Liver (tissue), 9 donors: ENCODE results near the gene CORO7. TPM values are rescaled to one million over a fixed set of nuclear protein-coding genes. Genes with fewer than 3 reads are reported as not detected.

ENCODE experiments used
- DNase-seq: peaks from one replicate; pipeline ENCODE4 v3.0.0-alpha.2; 2017; ENCODE audit warnings: low spot score
- H3K27ac ChIP-seq, 2 donors: one replicate each; pipeline ENCODE4 v1.7.0; 2013; ENCODE audit warnings: inconsistent platforms in 2 of 2, low read length in 2 of 2, control low read depth in 1 of 2, low read depth in 1 of 2, mild to moderate bottlenecking in 1 of 2
- H3K27me3 ChIP-seq, 4 donors: one replicate each; pipeline versions ENCODE4 v1.6.1 to v1.7.0; 2013; ENCODE audit warnings: low read length in 3 of 4, inconsistent platforms in 1 of 4, mild to moderate bottlenecking in 1 of 4, moderate library complexity in 1 of 4; ENCODE audit not compliant: control insufficient read depth in 4 of 4, insufficient read depth in 4 of 4
- H3K36me3 ChIP-seq, 4 donors: one replicate each; pipeline versions ENCODE4 v1.6.1 to v1.7.0; 2013; ENCODE audit warnings: low read length in 3 of 4, mild to moderate bottlenecking in 3 of 4, low read depth in 1 of 4, moderate library complexity in 1 of 4; ENCODE audit not compliant: control insufficient read depth in 4 of 4, insufficient read depth in 3 of 4
- H3K4me1 ChIP-seq, 4 donors: one replicate each; pipeline versions ENCODE4 v1.6.1 to v1.7.0; 2013; ENCODE audit warnings: low read length in 3 of 4, mild to moderate bottlenecking in 3 of 4, moderate library complexity in 1 of 4; ENCODE audit not compliant: control insufficient read depth in 4 of 4, insufficient read depth in 4 of 4
- H3K4me3 ChIP-seq, 3 donors: one replicate each; pipeline versions ENCODE4 v1.6.1 to v1.7.0; 2013; ENCODE audit warnings: low read length in 3 of 3, control low read depth in 1 of 3, low read depth in 1 of 3, mild to moderate bottlenecking in 1 of 3
- H3K9ac ChIP-seq, 2 donors: one replicate each; pipeline ENCODE4 v1.7.0; 2013; ENCODE audit warnings: low read length in 2 of 2, mild to moderate bottlenecking in 2 of 2, moderate library complexity in 2 of 2, control low read depth in 1 of 2, low read depth in 1 of 2
- H3K9me3 ChIP-seq, 4 donors: one replicate each; pipeline versions ENCODE4 v1.6.1 to v1.7.0; 2013; ENCODE audit warnings: low read length in 3 of 4; ENCODE audit not compliant: control insufficient read depth in 4 of 4
- FOXA1 ChIP-seq: IDR thresholded peaks from 2 replicates; pipeline ENCODE4 v1.6.1; 2016; ENCODE audit warnings: antibody characterized with exemption
- GABPA ChIP-seq, 2 donors: IDR thresholded peaks in 1 of 2; conservative IDR thresholded peaks in 1 of 2; 2 replicates each; pipeline ENCODE4 v1.6.1; 2016; ENCODE audit warnings: antibody characterized with exemption in 2 of 2, mild to moderate bottlenecking in 1 of 2, moderate library complexity in 1 of 2
- HNF4A ChIP-seq, 2 donors: conservative IDR thresholded peaks; 2 replicates each; pipeline ENCODE4 v1.6.1; 2016; ENCODE audit warnings: antibody characterized with exemption in 2 of 2, mild to moderate bottlenecking in 2 of 2
- HNF4G ChIP-seq: IDR thresholded peaks from 2 replicates; pipeline ENCODE4 v1.6.1; 2016; ENCODE audit warnings: antibody characterized with exemption
- JUND ChIP-seq, 2 donors: IDR thresholded peaks; 2 replicates each; pipeline ENCODE4 v1.6.1; 2016; ENCODE audit warnings: antibody characterized with exemption in 2 of 2
- MAX ChIP-seq: IDR thresholded peaks from 2 replicates; pipeline ENCODE4 v1.6.1; 2016; ENCODE audit warnings: antibody characterized with exemption
- NR2F2 ChIP-seq: IDR thresholded peaks from 2 replicates; pipeline ENCODE4 v1.6.1; 2016; ENCODE audit warnings: antibody characterized with exemption
- RAD21 ChIP-seq, 2 donors: IDR thresholded peaks; 2 replicates each; pipeline ENCODE4 v1.6.1; 2016; ENCODE audit warnings: antibody characterized with exemption in 2 of 2, mild to moderate bottlenecking in 2 of 2
- REST ChIP-seq: IDR thresholded peaks from 2 replicates; pipeline ENCODE4 v1.6.1; 2016; ENCODE audit warnings: antibody characterized with exemption, mild to moderate bottlenecking
- TAF1 ChIP-seq: conservative IDR thresholded peaks from 2 replicates; pipeline ENCODE4 v1.6.1; 2016; ENCODE audit warnings: antibody characterized with exemption, mild to moderate bottlenecking
- YY1 ChIP-seq: IDR thresholded peaks from 2 replicates; pipeline ENCODE4 v1.6.1; 2016; ENCODE audit warnings: antibody characterized with exemption, mild to moderate bottlenecking
- ZBTB33 ChIP-seq: IDR thresholded peaks from 2 replicates; pipeline ENCODE4 v1.6.1; 2016; ENCODE audit warnings: antibody characterized with exemption
- WGBS: extraction: QIAGEN DNeasy Blood & Tissue Kit; methylation state at CpG from one replicate; pipeline ENCODE4 v1.1.7; 2013; 5-methylcytosine and 5-hydroxymethylcytosine counted together
- polyA plus RNA-seq, 2 donors: library from polyadenylated mRNA; stranded (reverse) in 1 of 2; unstranded in 1 of 2; fragments of 200-250 nt in 1 of 2; fragments of >200 nt in 1 of 2; fragmentation: Nextera tagmentation in 1 of 2; extraction: Ambion mirVana in 1 of 2; gene quantifications; one replicate each; pipeline versions ENCODE4 v1.2.1 to v1.2.3, GENCODE V29; 2013 to 2015
- total RNA-seq, 2 donors: library from RNA; depleted of rRNA; stranded (reverse); fragments of >200 nt; gene quantifications; one replicate each; pipeline ENCODE4 v1.2.3, GENCODE V29; 2014
- TF ChIP-seq, protein P1 (sequence below): fragments of 150-350 bp; IDR thresholded peaks from 2 replicates; pipeline ENCODE4 v1.5.1; 2017; ENCODE audit warnings: improper control_type of control experiment, low read depth, low read length; ENCODE audit not compliant: missing input control
- donor health status: healthy.
- donor health status: healthy.
- donor health status: healthy.
- donor health status: healthy.
- donor health status: healthy.

The CORO7 gene
- total and polyA plus RNA-seq, 4 donors = 7.3 to 21.5 (median 13.0) TPM

- TF ChIP-seq HNF4G = no peak
- TF ChIP-seq, protein P1, sequence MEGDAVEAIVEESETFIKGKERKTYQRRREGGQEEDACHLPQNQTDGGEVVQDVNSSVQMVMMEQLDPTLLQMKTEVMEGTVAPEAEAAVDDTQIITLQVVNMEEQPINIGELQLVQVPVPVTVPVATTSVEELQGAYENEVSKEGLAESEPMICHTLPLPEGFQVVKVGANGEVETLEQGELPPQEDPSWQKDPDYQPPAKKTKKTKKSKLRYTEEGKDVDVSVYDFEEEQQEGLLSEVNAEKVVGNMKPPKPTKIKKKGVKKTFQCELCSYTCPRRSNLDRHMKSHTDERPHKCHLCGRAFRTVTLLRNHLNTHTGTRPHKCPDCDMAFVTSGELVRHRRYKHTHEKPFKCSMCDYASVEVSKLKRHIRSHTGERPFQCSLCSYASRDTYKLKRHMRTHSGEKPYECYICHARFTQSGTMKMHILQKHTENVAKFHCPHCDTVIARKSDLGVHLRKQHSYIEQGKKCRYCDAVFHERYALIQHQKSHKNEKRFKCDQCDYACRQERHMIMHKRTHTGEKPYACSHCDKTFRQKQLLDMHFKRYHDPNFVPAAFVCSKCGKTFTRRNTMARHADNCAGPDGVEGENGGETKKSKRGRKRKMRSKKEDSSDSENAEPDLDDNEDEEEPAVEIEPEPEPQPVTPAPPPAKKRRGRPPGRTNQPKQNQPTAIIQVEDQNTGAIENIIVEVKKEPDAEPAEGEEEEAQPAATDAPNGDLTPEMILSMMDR = peak; percentile 16
- TF ChIP-seq TAF1 = no peak
- peak; percentile 27 to 62 for TF ChIP-seq RAD21 (IDR thresholded peaks at IDR 0.05)
- TF ChIP-seq GABPA (IDR thresholded peaks at IDR 0.05 in 1 of 2, conservative IDR thresholded peaks at IDR 0.05 in 1 of 2) = no peak
- TF ChIP-seq ZBTB33 = no peak
- H3K27me3 ChIP-seq = no peaks in the 10 kb centered on the region
- peaks cover 4 to 9% (median 7%) of the 10 kb centered on the region in 4 donors for H3K36me3 ChIP-seq
- H3K9me3 ChIP-seq = no peaks in the 10 kb centered on the region
- WGBS = 84% methylated on average over 20 of the region's 20 CpGs
- no peak overlapping the region for H3K9ac ChIP-seq
- no peak overlapping the region for H3K27ac ChIP-seq
- peak; percentile 48 for DNase-seq
- peaks cover 0 to 6% (median 0%) of the 10 kb centered on the region in 4 donors for H3K4me1 ChIP-seq
- no peak overlapping the region for H3K4me3 ChIP-seq
Measured at GRCh38 chr16:4404247-4404966, 12.0 kb downstream of the CORO7 start.

DNA sequence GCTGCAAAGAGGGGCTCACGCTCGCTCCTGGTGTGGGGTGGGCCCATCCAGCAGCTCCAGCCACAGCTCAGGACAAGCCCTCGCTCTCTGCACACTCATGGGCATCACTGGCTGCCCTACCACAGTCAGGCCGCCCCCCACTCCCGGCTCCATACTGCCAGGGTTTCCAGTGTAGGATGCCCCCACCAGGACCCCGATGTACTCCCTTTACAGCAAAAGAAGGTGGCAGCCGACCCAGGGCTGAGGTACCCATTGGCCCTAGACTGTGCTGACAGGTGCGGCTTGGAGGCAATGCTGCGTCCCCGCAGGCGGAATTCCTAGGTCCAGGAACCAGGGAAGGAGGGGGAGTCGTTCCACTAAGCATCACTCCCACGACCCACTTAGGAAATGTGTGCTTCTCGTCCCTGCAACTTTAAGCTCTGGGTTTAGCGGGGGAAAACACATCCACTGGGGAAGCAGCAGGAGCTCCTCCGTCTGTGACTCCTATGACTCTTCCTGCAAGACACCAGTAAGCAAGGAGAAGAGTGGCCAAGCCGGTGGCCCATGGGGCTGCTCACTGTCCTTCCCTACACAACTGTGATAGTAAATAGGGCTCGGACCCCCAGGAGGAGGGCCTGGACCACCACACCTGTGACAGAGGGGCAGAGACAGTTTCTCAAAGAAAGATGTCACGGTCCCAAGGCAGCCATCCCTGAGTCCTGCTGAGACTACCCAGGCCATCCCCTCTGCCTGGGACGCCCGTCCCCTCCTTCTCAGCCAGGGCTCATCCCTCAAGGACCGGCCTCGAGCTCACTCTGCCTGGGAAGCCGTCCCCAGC, 13.1 kb downstream of the CORO7 start:
- TF ChIP-seq ZBTB33 (no peak), HNF4A (conservative IDR thresholded peaks at IDR 0.05) (no peak), NR2F2 (no peak), YY1 (no peak), FOXA1 (no peak), TAF1 (no peak), MAX (no peak), HNF4G (no peak), REST (no peak), JUND (IDR thresholded peaks at IDR 0.05) (no peak)
- TF ChIP-seq, protein P1 = no peak
- H3K27ac ChIP-seq = no peak overlapping the region
- 85% methylated on average over 24 of the region's 24 CpGs for WGBS
- no peaks in the 10 kb centered on the region for H3K27me3 ChIP-seq
- H3K36me3 ChIP-seq = peaks cover 3 to 9% (median 6%) of the 10 kb centered on the region in 4 donors
- no peak overlapping the region for H3K9ac ChIP-seq
- DNase-seq = no peak
- H3K9me3 ChIP-seq = no peaks in the 10 kb centered on the region
- H3K4me1 ChIP-seq = peaks cover 0 to 6% (median 0%) of the 10 kb centered on the region in 4 donors
- no peak overlapping the region for H3K4me3 ChIP-seq
